HG02610 (cell line): ENCODE data around the gene DLX2.

ENCODE experiments used
- ATAC-seq: cut with Tn5 transposase; IDR thresholded peaks from one replicate; pipeline ENCODE4 v1.9.1; 2021; ENCODE audit warnings: mild to moderate bottlenecking, moderate library complexity; ENCODE audit not compliant: unreplicated experiment

DLX2 gene

GRCh38 chr2:172094294-172095145 lies 8.2 kb downstream of the DLX2 start:
- ATAC-seq, result no peak

- no peak for ATAC-seq
Observed at GRCh38 chr2:172093416-172094293, 9.0 kb downstream of the DLX2 start.

- no peak for ATAC-seq
Observed at GRCh38 chr2:172092716-172093415, 9.8 kb downstream of the DLX2 start.

- ATAC-seq, result no peak
Observed at GRCh38 chr2:172091761-172092566, 10.7 kb downstream of the DLX2 start.

GRCh38 chr2:172091000-172091641 lies 11.6 kb downstream of the DLX2 start:
- ATAC-seq, result no peak

- no peak for ATAC-seq
Observed at GRCh38 chr2:172090044-172090961, 12.4 kb downstream of the DLX2 start.

GRCh38 chr2:172089633-172090032 lies 13.1 kb downstream of the DLX2 start:
- no peak for ATAC-seq

- no peak for ATAC-seq
Observed at GRCh38 chr2:172089005-172089504, 13.6 kb downstream of the DLX2 start.

- ATAC-seq, result no peak
Observed at GRCh38 chr2:172088245-172089004, 14.3 kb downstream of the DLX2 start.

GRCh38 chr2:172087780-172088244 lies 14.9 kb downstream of the DLX2 start:
- no peak for ATAC-seq

- ATAC-seq, result no peak
Observed at GRCh38 chr2:172087207-172087779, 15.4 kb downstream of the DLX2 start.

GRCh38 chr2:172086241-172087206 lies 16.2 kb downstream of the DLX2 start:
- ATAC-seq, result peak; percentile 36

- peak; percentile 19 for ATAC-seq
Observed at GRCh38 chr2:172085460-172086159, 17.1 kb downstream of the DLX2 start, which contains the start of gene DLX1. TSS of gene DLX1 (plus strand) at chr2:172085507. CDS start at chr2:172085678, 171 bp downstream.

GRCh38 chr2:172084645-172085459 lies 17.8 kb downstream of the DLX2 start:
- peak; percentile 86 for ATAC-seq

GRCh38 chr2:172084395-172084644 lies 18.4 kb downstream of the DLX2 start:
- ATAC-seq, result no peak
